Loucy (cell line): ENCODE data around the gene NFATC1.

Source experiments
- EZH2phosphoT487 ChIP-seq: fragments of 200-600 bp; IDR thresholded peaks from 2 replicates; pipeline ENCODE4 v1.6.1; 2018; ENCODE audit warnings: antibody characterized with exemption, mild to moderate bottlenecking, moderate library complexity, borderline replicate concordance
- TF ChIP-seq, protein P1 (sequence below): fragments of 200-600 bp; sonication (generic); conservative IDR thresholded peaks from 2 replicates; pipeline ENCODE4 v1.5.1; 2014; ENCODE audit warnings: mild to moderate bottlenecking, antibody characterized with exemption, low read length

DNA sequence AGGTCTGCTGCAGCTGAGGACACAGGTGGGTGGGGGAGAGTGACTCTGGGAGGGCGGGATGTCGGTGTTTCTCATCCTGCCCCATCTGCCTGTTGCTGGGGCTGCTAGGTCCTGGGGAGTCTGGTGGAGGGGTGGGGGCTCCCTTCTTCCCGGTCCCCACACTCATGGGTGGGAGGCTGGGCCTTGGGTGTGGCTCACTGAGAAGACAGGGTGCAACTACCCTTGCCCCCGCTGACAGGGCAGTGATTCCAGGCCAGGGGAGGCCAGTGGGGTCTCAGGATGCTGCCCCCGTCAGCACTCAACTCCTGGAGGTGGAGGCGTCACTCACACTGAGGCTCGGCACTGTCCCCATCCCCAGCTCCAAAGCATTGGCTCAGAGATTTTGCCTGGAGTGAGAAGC is 7.7 kb upstream of the NFATC1 start:
- TF ChIP-seq, protein P1, sequence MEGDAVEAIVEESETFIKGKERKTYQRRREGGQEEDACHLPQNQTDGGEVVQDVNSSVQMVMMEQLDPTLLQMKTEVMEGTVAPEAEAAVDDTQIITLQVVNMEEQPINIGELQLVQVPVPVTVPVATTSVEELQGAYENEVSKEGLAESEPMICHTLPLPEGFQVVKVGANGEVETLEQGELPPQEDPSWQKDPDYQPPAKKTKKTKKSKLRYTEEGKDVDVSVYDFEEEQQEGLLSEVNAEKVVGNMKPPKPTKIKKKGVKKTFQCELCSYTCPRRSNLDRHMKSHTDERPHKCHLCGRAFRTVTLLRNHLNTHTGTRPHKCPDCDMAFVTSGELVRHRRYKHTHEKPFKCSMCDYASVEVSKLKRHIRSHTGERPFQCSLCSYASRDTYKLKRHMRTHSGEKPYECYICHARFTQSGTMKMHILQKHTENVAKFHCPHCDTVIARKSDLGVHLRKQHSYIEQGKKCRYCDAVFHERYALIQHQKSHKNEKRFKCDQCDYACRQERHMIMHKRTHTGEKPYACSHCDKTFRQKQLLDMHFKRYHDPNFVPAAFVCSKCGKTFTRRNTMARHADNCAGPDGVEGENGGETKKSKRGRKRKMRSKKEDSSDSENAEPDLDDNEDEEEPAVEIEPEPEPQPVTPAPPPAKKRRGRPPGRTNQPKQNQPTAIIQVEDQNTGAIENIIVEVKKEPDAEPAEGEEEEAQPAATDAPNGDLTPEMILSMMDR = no peak
- TF ChIP-seq EZH2phosphoT487 = no peak
